Breast epithelium (tissue), 3 donors: ENCODE results near the gene WASF3.

Source experiments
- POLR2AphosphoS5 ChIP-seq, 3 donors: sonication (generic); formaldehyde crosslinking; IDR thresholded peaks; one replicate each; pipeline ENCODE4 v1.6.1; 2017; ENCODE audit warnings: antibody characterized with exemption in 3 of 3
- TF ChIP-seq, protein P1 (sequence below), 3 donors: fragments of 450-650 bp; IDR thresholded peaks; one replicate each; pipeline ENCODE4 v1.5.1; 2016 to 2017; ENCODE audit warnings: antibody characterized with exemption in 3 of 3, mild to moderate bottlenecking in 3 of 3, moderate library complexity in 3 of 3

DNA sequence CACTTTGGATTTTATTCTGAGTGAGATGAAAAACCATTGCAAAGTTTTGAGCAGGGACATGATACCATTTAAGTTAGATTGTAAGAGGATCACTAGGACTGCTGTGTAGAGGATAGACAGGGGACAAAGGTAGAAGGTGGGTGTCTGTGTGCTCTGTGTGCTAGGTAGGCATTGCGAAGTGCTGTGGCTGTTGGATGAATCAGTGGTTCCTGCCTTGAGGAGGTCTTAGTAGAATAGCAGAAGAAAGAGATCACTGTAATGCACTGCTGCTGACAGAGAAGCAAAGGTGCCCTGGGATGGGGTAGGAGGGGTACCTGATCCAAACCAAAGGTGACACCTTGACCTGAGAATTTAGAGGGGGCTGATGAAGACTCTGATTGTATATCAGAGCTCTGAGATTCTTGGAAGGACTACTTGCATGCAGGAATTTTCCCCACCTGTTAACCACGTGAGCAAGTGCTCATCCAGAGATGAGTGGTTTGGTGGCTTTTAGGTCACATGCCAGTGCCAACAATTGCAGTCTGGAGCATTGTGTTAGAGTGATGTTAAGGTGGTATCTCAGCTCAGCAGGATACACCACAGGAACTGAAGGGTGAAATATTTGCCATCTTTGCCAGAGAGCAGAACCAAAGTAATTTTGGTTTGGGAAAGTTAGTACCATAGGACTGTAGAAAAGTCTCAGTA lies 10.8 kb downstream of the WASF3 start:
- TF ChIP-seq, protein P1, sequence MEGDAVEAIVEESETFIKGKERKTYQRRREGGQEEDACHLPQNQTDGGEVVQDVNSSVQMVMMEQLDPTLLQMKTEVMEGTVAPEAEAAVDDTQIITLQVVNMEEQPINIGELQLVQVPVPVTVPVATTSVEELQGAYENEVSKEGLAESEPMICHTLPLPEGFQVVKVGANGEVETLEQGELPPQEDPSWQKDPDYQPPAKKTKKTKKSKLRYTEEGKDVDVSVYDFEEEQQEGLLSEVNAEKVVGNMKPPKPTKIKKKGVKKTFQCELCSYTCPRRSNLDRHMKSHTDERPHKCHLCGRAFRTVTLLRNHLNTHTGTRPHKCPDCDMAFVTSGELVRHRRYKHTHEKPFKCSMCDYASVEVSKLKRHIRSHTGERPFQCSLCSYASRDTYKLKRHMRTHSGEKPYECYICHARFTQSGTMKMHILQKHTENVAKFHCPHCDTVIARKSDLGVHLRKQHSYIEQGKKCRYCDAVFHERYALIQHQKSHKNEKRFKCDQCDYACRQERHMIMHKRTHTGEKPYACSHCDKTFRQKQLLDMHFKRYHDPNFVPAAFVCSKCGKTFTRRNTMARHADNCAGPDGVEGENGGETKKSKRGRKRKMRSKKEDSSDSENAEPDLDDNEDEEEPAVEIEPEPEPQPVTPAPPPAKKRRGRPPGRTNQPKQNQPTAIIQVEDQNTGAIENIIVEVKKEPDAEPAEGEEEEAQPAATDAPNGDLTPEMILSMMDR (IDR thresholded peaks at IDR 0.05): no peak
- no peak for TF ChIP-seq POLR2AphosphoS5 (IDR thresholded peaks at IDR 0.05)
